NCI-H2107 (cell line): ENCODE data around the gene SIGLEC8.

Experiments used
- DNase-seq: peaks from one replicate; lab custom pipeline; 2025; lab: John Stamatoyannopoulos, UW

Gene SIGLEC8

DNA sequence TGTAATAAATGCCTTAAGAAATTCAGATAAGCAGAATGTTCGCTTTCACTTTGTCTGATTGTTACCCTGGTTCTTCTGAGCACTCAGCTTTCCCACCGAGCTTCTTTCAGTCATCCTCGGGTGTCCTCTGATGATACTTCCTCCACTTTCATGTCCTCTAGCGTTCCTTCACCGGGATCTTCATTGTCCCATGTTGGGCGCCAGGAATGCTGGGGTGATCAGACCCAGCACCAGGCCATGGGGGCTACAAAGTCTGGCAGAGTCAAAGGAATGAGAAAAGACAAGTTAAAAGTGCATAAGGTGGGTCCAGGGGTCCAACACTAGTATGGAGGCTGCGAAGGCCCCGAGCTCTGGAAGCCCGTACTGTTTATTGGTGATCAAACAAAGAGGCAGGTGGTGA, 56.1 kb downstream of the SIGLEC8 start:
- DNase-seq, result no peak
